SKM-1 treated with dmso at 0.1 percent for 144 hours (cell line): ENCODE data around the gene ERVK3-1.
"Not testable (repeated sequence)": the region's sequence is repeated elsewhere in the genome, so short reads cannot be mapped to it uniquely, and the experiment has no call there.

Source experiments
- DNase-seq: peaks from one replicate; lab custom pipeline; 2025; ENCODE audit not compliant: unreplicated experiment; lab: John Stamatoyannopoulos, UW

ERVK3-1 gene

DNA sequence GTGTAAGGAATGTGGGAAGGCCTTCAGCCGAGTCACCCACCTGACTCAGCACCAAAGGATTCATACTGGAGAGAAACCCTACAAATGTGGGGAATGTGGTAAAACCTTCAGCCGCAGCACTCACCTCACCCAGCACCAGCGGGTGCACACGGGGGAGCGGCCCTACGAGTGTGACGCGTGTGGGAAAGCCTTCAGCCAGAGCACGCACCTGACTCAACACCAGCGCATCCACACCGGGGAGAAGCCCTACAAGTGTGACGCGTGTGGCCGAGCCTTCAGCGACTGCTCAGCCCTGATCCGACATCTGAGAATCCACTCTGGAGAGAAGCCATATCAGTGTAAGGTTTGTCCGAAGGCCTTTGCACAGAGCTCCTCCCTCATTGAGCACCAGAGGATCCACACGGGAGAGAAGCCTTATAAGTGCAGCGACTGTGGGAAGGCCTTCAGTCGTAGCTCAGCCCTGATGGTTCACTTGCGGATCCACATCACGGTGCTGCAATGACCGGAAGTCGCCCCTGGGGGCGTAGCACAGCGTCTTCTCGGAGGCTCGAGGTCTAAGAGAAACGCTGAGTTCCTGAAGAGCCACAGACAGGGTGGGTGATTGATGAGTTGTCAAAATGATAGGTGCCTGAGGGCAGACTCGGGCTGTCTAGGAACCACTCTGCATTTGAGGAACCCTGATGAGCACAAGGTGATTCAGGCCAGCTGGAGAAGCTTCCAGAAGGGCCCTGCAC is 33.8 kb downstream of the ERVK3-1 start:
- no peak for DNase-seq

DNA sequence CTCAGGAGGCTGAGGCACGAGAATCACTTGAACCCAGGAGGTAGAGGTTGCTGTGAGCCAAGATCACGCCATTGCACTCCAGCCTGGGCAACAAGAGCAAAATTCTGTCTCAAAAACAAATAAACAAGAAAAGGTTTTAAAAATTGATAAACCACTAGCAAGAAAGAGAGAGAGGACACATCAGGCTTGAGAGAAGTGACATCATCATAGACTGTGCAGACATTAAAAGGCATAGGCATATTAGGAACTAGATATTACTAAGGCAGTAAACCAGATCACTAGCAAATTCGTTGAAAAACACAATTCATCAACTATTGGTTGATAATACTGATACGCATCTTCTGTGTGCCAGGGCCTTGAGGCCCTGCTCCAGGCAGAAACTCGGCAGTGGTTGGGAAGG is 40.4 kb downstream of the ERVK3-1 start:
- DNase-seq = no peak

DNA sequence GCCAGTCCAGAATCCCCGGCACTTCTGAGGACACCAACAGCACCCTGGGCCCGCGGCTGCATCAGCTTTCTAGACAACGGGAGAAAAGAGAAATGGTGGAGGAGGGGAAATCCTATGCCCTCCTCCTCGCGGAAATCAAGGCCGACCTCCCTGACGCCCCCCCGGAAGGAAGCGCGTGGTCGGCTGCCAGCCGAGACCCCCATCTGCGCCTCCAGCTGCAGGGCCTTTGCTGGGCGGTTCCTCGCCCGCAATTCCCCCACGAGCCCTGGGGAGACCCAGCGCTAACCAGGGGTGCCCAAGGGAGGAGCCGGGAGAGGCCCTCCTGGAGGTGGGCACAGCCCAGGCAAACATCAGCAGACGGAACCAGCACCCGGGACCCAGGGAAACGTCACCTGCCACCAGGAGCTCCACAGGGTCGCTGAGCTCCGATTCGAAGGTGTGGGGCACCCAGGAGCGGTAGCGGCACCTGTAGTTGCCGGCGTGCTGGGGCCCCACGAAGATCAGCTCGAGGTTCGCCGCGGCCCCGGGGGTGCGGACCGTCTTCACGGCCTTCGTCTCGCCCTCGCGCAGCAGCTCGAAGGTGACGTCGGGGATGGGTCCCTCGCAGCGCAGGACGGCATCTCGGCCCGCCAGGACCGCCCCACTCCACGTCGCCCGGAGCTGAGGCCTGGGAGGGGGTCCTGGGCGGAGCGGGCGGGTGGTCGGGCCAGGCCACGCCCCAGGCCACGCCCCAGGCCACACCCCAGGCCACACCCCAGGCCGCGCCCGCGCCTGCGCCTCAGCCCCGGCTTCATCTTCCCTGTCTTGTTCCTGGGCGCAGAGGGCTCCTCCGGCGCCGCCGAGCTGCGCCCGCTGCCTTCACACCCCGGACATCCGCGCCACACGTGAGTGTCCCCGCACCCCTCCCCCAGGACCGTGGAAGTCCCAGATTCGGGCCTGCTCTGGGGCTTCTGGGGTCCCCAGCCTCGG is 42.1 kb downstream of the ERVK3-1 start:
- peak; percentile 27 for DNase-seq

DNA sequence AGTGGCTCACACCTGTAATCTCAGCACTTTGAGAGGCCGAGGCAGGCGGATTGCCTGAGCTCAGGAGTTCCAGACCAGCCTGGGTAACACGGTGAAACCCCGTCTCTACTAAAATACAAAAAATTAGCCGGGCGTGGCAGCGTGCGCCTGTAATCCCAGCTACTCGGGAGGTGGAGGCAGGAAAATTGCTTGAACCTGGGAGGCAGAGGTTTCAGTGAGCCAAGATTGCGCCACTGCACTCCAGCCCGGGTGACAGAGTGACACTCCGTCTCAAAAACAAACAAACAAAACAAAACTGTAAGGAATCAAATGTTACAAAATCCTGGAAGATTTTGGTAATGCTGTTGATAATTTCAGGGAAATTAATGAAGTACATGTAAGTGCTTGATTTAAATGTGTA is 42.9 kb downstream of the ERVK3-1 start:
- not testable (repeated sequence) for DNase-seq

DNA sequence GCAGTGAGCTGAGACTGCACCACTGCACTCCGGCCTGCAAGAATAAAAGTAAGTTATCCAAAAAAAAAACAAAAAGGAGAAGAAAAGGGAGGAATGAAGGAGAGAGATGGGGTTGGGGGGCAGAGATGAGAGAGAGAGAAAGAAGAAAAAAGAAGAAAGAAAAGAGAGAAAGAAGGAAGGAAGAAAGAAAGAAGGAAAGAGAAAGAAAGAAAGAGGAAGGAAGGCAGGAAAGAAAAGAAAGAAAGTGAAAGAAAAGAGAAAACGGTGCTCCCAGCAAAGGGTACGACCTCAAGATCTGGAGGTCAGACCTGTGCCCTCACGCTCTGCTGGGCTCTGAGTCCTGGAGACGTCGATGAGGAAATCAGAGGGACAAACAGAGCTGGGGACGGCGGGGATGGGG is 44.4 kb downstream of the ERVK3-1 start:
- DNase-seq = no peak

DNA sequence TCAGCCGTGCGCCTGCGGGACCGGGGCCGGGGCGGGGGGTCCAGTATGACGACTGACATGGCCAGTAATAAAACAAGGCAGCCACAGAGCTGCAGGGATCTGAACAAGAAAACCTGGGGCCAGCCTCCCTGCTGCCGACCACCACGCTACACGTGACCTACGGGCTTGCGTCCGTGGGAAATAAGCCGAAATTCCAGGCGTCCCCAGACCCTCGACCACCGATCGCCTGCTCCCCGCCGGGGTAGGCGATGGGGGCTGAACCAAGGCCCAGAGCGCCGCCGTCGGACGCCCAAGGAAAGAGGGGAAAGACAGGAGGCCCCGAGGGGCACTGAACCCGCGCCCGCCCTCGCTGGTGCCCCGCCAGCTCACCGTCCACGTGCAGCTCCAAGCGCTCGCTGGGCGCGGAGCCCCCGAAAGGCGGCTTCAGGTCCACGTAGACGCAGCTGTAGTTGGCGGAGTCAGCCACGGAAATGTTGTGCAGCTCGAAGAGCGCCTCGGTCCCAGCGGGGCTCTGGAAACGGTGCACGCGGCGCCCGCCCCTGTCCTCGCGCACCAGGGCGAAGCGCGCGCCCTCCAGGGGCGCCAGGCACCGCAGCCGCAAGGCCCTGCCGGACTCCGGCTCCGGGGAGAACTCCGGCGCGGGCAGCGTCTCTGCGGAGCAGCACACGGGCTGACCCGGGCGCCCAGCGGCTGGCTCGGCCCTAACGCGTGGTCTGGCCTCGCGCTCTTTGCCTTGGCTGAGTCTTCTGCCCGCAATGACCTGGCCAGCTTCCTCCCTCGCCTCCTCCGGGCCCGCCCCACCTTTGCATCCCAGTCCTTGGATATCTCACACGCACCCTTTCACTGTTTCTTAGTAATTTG is 45.1 kb downstream of the ERVK3-1 start:
- no peak for DNase-seq

DNA sequence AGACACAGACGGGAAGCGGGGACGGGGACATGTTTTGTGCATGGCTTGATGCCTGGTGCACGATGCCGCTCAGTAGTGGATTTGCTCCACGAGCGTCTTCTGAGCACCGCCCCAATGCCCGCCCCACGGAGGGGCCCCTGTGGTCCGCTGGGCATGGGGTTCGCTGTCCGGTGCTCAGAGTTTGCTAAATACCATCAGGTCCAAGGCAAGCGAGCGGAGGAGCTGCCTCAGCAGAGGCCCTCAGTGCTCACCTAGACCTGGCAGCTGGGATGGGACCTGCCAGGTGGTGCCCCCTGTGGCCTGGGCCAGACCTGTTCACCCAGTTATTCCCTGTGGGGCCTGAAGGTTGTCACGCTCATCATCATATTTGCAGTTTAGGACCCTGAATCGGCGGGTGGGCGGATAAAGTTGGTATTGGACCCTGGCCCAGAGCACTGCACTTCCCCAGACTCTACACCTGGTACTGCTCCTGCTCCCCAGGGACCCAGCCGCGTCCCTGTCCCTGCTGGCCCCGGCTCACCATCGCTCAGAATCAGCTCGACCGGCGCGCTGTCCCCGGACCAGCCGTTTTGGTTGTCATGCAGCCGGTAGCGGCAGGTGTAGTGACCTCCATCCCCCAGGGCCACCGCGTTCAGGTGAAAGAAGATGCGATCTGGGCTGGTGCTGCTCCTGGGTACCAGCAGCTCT is 45.8 kb downstream of the ERVK3-1 start:
- no peak for DNase-seq

DNA sequence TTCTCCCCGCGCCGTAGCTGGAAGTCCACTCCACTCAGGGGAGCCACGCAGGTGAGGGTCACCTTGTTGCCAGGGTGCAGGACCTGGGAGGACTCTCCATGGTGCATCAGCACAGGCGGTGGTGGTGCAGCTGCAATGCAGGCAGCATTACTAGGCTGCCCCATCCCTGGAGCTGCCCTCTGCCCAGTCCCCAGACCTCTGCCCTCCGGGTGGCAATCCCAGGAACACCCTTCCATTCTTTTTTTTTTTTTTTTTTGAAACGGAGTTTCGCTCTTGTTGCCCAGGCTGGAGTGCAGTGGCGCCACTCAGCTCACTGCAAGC is 46.3 kb downstream of the ERVK3-1 start:
- no peak for DNase-seq

DNA sequence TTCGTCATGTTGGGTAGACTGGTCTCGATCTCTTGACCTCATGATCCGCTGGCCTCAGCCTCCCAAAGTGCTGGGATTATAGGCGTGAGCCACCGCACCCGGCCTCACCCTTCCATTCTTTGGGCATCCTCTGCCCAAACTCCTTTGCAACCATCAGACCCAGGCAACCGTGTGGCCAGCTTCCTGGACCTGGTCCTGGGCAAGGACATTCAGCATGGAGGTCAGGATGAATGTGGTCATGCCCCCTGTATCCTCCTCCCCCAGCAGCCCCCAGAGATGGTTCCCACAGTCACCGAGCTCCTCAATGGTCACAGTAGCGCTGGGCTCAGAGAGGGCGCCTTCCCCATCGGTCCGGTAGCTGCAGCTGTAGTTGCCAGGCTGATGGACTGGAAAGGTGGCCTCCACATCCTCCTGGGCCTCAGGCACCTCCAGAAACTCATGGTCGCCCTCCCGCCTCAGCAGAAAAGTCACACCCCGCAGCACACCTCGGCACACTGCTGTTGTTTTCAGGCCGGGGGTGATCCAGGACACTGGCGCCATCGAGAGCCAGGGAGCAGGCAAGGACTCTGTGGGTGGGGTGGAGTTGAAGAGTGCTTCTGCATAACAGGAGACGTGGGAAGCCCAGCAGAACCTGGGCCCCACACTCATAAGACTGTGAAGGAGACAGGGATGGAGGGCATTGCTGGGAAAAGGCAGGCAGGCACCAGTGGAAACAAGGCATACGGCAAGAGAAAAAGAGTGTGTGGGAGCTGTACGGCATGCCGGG is 47.0 kb downstream of the ERVK3-1 start:
- no peak for DNase-seq

DNA sequence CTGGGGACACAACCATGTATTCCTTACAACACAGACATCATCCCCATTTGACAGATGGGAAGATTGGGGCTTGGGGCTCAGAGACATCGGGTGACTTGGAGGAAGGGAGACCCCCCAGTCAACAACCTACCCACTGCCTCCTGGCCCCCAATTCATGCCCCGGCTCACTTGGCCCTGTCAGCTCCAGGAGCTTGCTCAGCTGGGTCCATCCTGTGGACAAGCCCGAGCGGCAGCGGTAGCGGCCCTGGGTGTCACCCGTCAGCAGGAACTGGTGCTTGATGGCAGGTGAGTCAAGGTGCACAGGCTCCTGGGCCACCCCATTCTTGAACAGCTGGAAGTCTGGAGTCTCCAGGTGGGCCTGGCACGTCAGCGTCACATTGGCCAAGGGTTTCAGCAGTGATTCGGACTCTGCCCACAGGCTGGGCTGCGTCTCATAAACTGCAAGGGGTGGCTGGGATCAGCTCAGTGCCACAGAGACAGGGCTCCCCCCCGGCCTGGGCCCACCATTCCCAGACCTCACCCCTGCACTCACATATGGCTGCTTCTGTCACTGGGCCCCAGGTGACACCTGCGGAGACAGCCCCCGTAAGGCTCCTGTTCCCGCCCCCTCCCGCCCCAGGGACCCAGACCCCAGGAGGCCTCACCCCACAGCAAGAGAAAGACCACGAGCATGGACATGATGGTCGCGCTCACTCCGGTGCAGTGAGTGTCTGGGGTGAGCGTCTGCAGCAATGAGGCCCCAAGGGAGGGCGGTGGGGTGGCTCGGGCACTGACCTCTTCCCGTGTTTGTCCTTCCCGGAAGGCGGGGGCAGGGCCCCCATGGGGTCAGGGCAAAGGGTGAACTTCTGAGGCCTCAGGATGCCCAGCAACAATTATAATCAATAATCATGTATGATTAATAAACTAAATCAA is 47.8 kb downstream of the ERVK3-1 start, which contains the start of gene A1BG:
A1BG (minus strand) TSS at position 733 of the 912 bp plus-strand sequence; CDS start at position 678, 55 bp downstream.
- no peak for DNase-seq

DNA sequence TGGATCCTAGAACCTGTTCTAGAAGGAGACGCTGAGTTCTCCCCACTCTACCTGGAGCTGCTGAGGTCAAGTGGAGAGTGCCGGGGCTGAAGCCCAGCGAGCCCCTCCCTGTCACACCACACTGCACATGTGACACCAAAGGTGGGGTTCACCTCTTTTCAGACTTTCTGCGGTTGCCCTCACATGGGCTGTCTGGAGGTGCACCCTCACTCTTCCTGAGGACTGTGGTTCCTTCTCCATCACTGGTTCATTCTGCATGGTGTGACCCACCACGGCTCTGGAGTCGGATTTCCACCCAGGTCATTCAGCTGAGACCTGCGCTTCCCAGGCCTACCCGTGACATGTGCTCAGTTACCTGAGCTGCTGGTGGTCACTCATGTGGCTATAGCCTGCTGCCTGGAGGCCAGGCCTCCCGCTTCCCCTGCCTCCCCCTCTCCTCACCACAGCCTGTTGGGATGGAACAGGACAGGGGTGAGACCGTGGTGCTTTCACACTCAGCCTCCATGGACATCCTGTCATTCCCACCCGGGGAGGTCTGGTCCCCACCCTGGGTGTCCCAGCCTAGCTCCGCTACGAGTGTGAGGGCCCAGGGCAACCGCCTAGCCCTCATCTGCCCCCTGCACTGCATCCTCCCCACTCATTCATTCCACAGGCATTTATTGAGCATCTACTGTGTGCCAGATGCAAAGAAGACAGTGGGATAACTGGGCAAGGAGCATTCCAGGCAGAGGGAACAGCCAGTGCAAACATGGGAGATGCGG is 48.7 kb downstream of the ERVK3-1 start:
- no peak for DNase-seq

DNA sequence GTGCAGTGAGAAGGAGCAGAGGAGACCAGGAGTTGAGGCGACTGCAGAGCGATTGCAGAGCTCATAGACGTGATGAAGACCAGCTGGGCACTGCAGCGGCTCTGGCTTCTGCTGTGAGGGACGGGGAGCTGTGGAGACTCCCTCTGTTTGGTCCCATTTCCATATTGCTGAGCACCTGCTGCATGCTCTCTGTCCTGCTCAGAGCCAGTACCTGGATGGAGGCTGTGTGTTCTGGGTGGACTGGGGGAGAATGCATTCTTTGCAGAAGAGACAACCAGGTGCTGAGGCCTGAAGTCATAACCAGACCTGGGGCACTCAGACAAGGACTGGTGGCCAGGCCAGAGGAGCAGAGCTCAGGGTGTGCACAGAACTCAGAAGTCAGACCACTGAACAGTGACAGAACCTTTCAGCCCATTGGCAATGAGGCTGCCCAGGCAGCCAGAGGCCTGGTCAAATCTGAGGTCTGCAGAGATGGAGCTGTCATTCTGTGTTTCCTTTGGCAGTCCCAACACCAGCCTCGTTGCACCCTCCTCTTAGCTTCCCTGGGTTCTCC is 49.4 kb downstream of the ERVK3-1 start:
- DNase-seq = no peak

DNA sequence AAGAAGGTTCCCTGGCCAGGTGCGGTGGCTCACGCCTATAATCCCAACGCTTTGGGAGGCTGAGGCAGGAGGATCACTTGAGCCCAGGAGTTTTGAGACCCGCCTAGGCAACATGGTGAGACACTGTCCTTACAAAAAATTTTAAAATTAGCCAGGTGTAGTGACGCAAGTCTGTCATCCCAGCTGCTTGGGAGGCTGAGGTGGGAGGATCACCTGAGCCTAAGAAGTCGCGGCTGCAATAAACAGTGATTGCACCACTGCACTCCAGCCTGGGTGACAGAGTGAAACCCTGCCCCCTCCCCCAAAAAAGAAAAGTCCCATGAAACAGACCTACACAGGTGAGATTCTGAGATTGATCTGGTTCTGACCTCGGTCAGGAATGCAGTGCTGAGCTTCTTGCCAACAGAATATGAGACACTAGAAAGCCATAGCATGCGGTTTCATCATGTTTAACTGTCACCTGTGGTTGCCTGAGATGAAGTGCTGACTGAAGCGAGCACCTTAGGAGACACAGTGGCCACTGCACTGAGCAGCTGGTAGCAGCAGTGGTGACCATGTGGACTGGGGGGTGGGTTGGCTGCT is 50.1 kb downstream of the ERVK3-1 start:
- no peak for DNase-seq

DNA sequence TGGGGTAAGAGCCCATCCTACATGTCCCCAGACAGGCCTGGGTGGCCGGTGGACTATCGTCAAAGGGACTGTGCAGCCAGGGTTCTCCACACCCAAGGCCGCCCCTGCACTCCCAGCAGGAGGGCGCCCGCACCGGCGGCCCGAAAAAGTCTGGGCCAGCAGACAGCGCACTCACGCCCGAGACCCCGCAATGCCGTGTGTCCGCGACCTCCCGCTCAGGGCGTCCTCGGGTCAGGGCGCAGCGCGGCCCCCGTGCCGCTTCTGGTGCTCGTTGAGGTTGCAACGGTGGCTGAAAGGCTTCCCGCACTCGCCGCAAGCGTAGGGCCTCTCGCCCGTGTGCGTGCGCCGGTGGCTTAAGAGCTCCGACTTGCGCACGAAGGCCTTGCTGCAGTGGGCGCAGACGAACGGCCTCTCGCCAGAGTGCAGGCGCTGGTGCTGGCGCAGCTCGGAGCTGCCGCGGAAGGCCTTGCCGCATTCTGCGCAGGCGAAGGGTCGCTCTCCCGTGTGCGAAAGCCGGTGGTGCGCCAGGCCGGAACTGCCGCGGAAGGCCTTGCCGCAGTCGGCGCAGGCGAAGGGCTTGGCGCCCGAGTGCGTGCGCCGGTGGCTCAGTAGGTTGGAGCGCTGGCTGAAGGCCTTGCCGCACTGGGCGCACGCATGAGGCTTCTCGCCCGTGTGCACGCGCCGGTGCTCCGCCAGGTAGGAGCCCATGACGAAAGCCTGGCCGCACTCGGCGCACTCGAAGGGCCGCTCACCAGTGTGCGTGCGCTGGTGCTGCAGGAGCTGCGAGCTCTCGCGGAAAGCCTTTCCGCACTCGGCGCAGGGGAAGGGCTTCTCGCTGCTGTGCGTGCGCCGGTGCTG is 51.0 kb downstream of the ERVK3-1 start:
- no peak for DNase-seq

DNA sequence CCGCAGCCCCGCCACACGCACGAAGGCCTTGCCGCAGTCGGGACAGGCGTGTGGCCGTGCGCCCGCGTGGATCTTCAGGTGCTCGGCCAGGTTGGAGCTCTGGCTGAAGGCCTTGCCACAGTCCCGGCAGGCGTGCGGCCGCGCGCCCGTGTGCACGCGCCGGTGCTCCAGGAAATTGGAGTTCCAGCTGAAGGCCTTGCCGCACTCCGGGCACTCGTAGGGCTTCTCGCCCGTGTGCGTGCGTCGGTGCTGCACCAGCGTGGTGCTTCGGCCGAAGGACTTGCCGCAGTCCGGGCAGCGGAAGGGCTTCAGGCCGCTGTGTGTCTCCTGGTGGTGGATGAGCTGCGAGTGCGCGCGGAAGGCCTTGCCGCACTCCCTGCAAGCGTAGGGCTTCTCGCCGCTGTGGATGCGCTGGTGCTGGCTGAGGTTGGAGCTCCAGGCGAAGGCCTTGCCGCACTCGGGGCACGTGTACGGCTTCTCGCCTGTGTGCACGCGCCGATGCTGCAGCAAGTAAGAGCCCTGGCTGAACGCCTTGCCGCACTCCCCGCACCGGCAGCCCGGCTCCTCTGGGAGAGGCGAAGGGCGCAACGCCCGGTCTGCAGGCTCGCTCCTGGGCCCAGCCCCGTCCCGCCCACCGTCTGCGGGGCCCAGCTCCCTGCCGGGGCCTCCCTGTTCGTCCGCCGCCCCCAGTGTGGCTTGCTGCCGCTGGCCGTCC is 51.7 kb downstream of the ERVK3-1 start:
- DNase-seq = no peak
